ENCODE data around the gene DGKD. TPM values are rescaled to one million over a fixed set of nuclear protein-coding genes. Genes with fewer than 3 reads are reported as not detected.

The DGKD gene
- total RNA-seq, 1 experiment from 2014 or later, result 52.0 TPM

DNA sequence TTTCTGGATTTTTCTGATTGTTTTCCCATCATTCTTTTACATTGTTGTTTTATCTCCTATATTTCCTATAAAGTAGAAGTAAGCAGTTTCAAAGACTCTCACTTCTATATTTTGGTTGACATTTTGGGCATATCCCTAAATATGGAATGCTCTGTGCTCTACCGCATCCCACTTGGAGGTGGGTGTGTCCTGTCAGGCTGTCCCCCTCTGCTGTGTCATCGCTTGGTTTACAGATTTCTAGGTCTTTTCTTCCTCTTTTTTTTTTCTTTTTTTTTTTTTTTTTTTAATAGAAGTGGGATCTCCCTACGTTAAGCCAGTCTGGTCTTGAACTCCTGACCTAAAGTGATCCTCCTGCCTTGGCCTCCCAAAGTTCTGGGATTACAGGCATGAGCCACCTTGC, 13.3 kb downstream of the DGKD start (continued):
- TF ChIP-seq, protein P1, sequence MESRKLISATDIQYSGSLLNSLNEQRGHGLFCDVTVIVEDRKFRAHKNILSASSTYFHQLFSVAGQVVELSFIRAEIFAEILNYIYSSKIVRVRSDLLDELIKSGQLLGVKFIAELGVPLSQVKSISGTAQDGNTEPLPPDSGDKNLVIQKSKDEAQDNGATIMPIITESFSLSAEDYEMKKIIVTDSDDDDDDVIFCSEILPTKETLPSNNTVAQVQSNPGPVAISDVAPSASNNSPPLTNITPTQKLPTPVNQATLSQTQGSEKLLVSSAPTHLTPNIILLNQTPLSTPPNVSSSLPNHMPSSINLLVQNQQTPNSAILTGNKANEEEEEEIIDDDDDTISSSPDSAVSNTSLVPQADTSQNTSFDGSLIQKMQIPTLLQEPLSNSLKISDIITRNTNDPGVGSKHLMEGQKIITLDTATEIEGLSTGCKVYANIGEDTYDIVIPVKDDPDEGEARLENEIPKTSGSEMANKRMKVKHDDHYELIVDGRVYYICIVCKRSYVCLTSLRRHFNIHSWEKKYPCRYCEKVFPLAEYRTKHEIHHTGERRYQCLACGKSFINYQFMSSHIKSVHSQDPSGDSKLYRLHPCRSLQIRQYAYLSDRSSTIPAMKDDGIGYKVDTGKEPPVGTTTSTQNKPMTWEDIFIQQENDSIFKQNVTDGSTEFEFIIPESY (IDR thresholded peaks at IDR 0.05; ENCODE audit: extremely low read depth, insufficient replicate concordance, low read length), result no peak
- TF ChIP-seq ZFX (IDR thresholded peaks at IDR 0.05), result no peak
- TF ChIP-seq JUND (IDR thresholded peaks at IDR 0.05), result no peak
- TF ChIP-seq, protein P2, sequence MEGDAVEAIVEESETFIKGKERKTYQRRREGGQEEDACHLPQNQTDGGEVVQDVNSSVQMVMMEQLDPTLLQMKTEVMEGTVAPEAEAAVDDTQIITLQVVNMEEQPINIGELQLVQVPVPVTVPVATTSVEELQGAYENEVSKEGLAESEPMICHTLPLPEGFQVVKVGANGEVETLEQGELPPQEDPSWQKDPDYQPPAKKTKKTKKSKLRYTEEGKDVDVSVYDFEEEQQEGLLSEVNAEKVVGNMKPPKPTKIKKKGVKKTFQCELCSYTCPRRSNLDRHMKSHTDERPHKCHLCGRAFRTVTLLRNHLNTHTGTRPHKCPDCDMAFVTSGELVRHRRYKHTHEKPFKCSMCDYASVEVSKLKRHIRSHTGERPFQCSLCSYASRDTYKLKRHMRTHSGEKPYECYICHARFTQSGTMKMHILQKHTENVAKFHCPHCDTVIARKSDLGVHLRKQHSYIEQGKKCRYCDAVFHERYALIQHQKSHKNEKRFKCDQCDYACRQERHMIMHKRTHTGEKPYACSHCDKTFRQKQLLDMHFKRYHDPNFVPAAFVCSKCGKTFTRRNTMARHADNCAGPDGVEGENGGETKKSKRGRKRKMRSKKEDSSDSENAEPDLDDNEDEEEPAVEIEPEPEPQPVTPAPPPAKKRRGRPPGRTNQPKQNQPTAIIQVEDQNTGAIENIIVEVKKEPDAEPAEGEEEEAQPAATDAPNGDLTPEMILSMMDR (IDR thresholded peaks at IDR 0.05 in 2 of 3, conservative IDR thresholded peaks at IDR 0.05 in 1 of 3; ENCODE audit: borderline replicate concordance in 1 of 3, insufficient read depth in 1 of 3, low read depth in 2 of 3, low read length in 2 of 3), result no peak

DNA sequence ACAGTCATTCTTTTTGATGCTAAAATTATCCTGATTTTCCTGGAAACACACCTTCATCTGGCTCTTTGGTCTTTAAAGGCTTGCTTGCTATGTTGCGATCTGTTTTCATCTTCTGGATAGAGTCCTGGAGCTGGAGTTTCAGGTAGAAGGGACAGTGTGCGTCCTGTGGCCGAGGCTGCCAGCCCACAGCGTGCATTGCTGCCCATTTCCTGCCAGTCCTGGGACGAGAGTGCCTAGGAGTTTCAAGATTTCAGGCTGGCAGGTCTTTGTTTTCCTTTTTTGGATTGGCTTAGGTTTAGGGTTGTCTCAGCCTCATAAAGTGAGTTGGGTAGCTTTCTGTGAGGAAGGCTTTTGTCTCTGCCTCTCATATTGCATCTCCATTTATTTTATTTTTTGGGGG, 14.5 kb downstream of the DGKD start:
- Histone ChIP-seq H2AFZ (ENCODE audit: low read depth, low read length, poor library complexity, severe bottlenecking) (no peak overlapping the region), H4K20me1 (ENCODE audit: insufficient read depth) (0 out of 2 replicates have a peak, but pooled peaks cover 3% of the 10 kb centered on the region), H3K4me1 (ENCODE audit: control insufficient read depth in 1 of 2, insufficient read depth in 2 of 2, low read length in 2 of 2) (no peaks in the 10 kb centered on the region), H3K79me2 (ENCODE audit: insufficient read depth, low read length) (peaks cover 78% of the 10 kb centered on the region), H3K9me3 (ENCODE audit: control insufficient read depth in 1 of 2, insufficient read depth in 1 of 2, low read depth in 1 of 2, low read length in 2 of 2) (no peaks in the 10 kb centered on the region), H3K27ac (ENCODE audit: low read depth, low read length) (no peak overlapping the region), H3K36me3 (ENCODE audit: control insufficient read depth in 1 of 2, insufficient read depth in 2 of 2, low read length in 2 of 2) (peaks cover 5 to 17% of the 10 kb centered on the region in 2 experiments; a peak in 2 of 4 replicates), H3K4me2 (ENCODE audit: low read length) (no peak overlapping the region), H3K9ac (ENCODE audit: low read length) (no peak overlapping the region), H3K9me2 (ENCODE audit: insufficient read depth) (no peaks in the 10 kb centered on the region), H3K27me3 (ENCODE audit: insufficient read depth, low read length) (no peaks in the 10 kb centered on the region), H3K4me3 (replicated peaks in 1 of 2; ENCODE audit: low read depth in 1 of 2, low read length in 2 of 2) (no peak overlapping the region)
- POLR2A ChIA-PET, result no interaction called here
- no TSS peak for BruUV-seq (replicated peaks)
- CTCF ChIA-PET, result no interaction called here
- intact Hi-C loops (cut with micrococcal nuclease), result no loop called here
- RAD21 ChIA-PET (ENCODE audit: low non-redundant PET in 1 of 2, low total read pairs in 2 of 2, uncharacterized antibody in 2 of 2, unreplicated experiment in 2 of 2), result no interaction called here
- ATAC-seq (no peak), DNase-seq (ENCODE audit: low read depth, low spot score) (no peak)
- TF ChIP-seq, protein P3, sequence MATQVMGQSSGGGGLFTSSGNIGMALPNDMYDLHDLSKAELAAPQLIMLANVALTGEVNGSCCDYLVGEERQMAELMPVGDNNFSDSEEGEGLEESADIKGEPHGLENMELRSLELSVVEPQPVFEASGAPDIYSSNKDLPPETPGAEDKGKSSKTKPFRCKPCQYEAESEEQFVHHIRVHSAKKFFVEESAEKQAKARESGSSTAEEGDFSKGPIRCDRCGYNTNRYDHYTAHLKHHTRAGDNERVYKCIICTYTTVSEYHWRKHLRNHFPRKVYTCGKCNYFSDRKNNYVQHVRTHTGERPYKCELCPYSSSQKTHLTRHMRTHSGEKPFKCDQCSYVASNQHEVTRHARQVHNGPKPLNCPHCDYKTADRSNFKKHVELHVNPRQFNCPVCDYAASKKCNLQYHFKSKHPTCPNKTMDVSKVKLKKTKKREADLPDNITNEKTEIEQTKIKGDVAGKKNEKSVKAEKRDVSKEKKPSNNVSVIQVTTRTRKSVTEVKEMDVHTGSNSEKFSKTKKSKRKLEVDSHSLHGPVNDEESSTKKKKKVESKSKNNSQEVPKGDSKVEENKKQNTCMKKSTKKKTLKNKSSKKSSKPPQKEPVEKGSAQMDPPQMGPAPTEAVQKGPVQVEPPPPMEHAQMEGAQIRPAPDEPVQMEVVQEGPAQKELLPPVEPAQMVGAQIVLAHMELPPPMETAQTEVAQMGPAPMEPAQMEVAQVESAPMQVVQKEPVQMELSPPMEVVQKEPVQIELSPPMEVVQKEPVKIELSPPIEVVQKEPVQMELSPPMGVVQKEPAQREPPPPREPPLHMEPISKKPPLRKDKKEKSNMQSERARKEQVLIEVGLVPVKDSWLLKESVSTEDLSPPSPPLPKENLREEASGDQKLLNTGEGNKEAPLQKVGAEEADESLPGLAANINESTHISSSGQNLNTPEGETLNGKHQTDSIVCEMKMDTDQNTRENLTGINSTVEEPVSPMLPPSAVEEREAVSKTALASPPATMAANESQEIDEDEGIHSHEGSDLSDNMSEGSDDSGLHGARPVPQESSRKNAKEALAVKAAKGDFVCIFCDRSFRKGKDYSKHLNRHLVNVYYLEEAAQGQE (IDR thresholded peaks at IDR 0.05; ENCODE audit: low read depth), result no peak
- TF ChIP-seq SP1 (IDR thresholded peaks at IDR 0.05; ENCODE audit: low read depth) (no peak), SIN3A (IDR thresholded peaks at IDR 0.05; ENCODE audit: low read depth) (no peak), EZH2 (IDR thresholded peaks at IDR 0.05) (no peak)
